ENCODE data around the gene IL17RA.
"Not testable (repeated sequence)": the region's sequence is repeated elsewhere in the genome, so short reads cannot be mapped to it uniquely, and the experiment has no call there.

The IL17RA gene

GRCh38 chr22:17130199-17130598 is 45.4 kb downstream of the IL17RA start:
- no peak for ATAC-seq

- no peak for ATAC-seq
Measured at GRCh38 chr22:17131686-17132085, 46.9 kb downstream of the IL17RA start.

- ATAC-seq, result no peak
Measured at GRCh38 chr22:17132112-17132511, 47.3 kb downstream of the IL17RA start.

GRCh38 chr22:17133137-17133536 is 48.3 kb downstream of the IL17RA start:
- ATAC-seq, result no peak

GRCh38 chr22:17135153-17135760 is 50.5 kb downstream of the IL17RA start:
- ATAC-seq, result no peak

- ATAC-seq, result no peak
Measured at GRCh38 chr22:17137170-17137569, 52.4 kb downstream of the IL17RA start.

GRCh38 chr22:17137861-17138425 is 53.1 kb downstream of the IL17RA start:
- no peak for ATAC-seq

GRCh38 chr22:17138513-17138912 is 53.7 kb downstream of the IL17RA start:
- no peak for ATAC-seq

- ATAC-seq, result no peak
Measured at GRCh38 chr22:17140022-17140421, 55.2 kb downstream of the IL17RA start.

- no peak for ATAC-seq
Measured at GRCh38 chr22:17140826-17141766, 56.3 kb downstream of the IL17RA start.

GRCh38 chr22:17143101-17143500 is 58.3 kb downstream of the IL17RA start:
- no peak for ATAC-seq

GRCh38 chr22:17143826-17144225 is 59.0 kb downstream of the IL17RA start:
- ATAC-seq, result no peak

GRCh38 chr22:17145021-17145680 is 60.4 kb downstream of the IL17RA start:
- ATAC-seq, result no peak

GRCh38 chr22:17147458-17147857 is 62.7 kb downstream of the IL17RA start:
- ATAC-seq, result not testable (repeated sequence)

GRCh38 chr22:17149076-17149815 is 64.4 kb downstream of the IL17RA start:
- ATAC-seq, result no peak

- ATAC-seq, result no peak
Measured at GRCh38 chr22:17152340-17152739, 67.5 kb downstream of the IL17RA start.

- ATAC-seq, result no peak
Measured at GRCh38 chr22:17152971-17153370, 68.2 kb downstream of the IL17RA start.

- ATAC-seq, result no peak
Measured at GRCh38 chr22:17155941-17156340, 71.1 kb downstream of the IL17RA start.

- ATAC-seq, result no peak
Measured at GRCh38 chr22:17157714-17158113, 72.9 kb downstream of the IL17RA start.

- no peak for ATAC-seq
Measured at GRCh38 chr22:17158176-17158567, 73.4 kb downstream of the IL17RA start.

- peak; percentile 89 to 91 for ATAC-seq
Measured at GRCh38 chr22:17158568-17159503, 74.0 kb downstream of the IL17RA start, which contains the start of gene HDHD5. HDHD5 (minus strand) TSS chr22:17159277; CDS start chr22:17159251, 26 bp downstream.

Data from activated CD4-positive, CD25-positive, alpha-beta regulatory T cell treated with anti-CD3 and anti-CD28 coated beads, Interleukin-2, amount 50 U/mL, for 24 hours (primary cell).